MCF 10A (cell line): ENCODE measurements around the gene ARID5B. TPM values are rescaled to one million over a fixed set of nuclear protein-coding genes. Genes with fewer than 3 reads are reported as not detected.

Experiments
- BruUV-seq: library from RNA; stranded (reverse); fragments of 400-500 nt; replicated peaks from 2 replicates; lab custom pipeline; 2021; lab: Mats Ljungman, UMichigan
- CTCF ChIA-PET: fragments of 300-600 bp; sonication (Branson Sonifier 250); formaldehyde crosslinking; extraction: SDS; loops from one replicate; lab custom pipeline; 2021; ENCODE audit warnings: antibody characterized with exemption, inconsistent platforms; lab: Yijun Ruan, JAX
- POLR2A ChIA-PET: fragments of 300-600, 350-650 bp; sonication (Branson Sonifier 250); formaldehyde crosslinking; extraction: SDS; loops from one replicate; lab custom pipeline; 2020; ENCODE audit warnings: antibody characterized with exemption, inconsistent platforms; lab: Yijun Ruan, JAX
- DNase-seq: peaks from one replicate; pipeline ENCODE4 v3.0.0-alpha.2; 2018; ENCODE audit not compliant: unreplicated experiment
- H3K27ac Mint-ChIP-seq: one replicate; pipeline ENCODE4 v1.8.0; 2022; ENCODE audit warnings: mild to moderate bottlenecking, low read depth, mixed read lengths; ENCODE audit not compliant: unreplicated experiment
- H3K27me3 Mint-ChIP-seq: one replicate; pipeline ENCODE4 v1.8.0; 2022; ENCODE audit warnings: mixed read lengths; ENCODE audit not compliant: insufficient read depth, unreplicated experiment
- H3K36me3 Mint-ChIP-seq: one replicate; pipeline ENCODE4 v1.8.0; 2022; ENCODE audit warnings: mild to moderate bottlenecking, moderate library complexity, mixed read lengths; ENCODE audit not compliant: insufficient read depth, unreplicated experiment
- H3K4me1 Mint-ChIP-seq: one replicate; pipeline ENCODE4 v1.8.0; 2022; ENCODE audit warnings: mixed read lengths; ENCODE audit not compliant: insufficient read depth, unreplicated experiment
- H3K4me3 Mint-ChIP-seq: one replicate; pipeline ENCODE4 v1.8.0; 2022; ENCODE audit warnings: mild to moderate bottlenecking, moderate library complexity, mixed read lengths; ENCODE audit not compliant: unreplicated experiment
- H3K9me3 Mint-ChIP-seq: one replicate; pipeline ENCODE4 v1.8.0; 2022; ENCODE audit warnings: mixed read lengths; ENCODE audit not compliant: unreplicated experiment
- intact Hi-C: fragments of 100-400 bp; cut with micrococcal nuclease; formaldehyde crosslinking; loops from 2 replicates; pipeline ENCODE4 v1.14.1; 2022
- total RNA-seq: library from RNA; stranded (reverse); gene quantifications from 2 replicates; pipeline ENCODE4 v1.2.3, GENCODE V29; 2022
- TF ChIP-seq, protein P1 (sequence below): fragments of 200-600 bp; IDR thresholded peaks from one replicate; pipeline ENCODE4 v1.8.0; 2022; ENCODE audit warnings: antibody characterized with exemption, mild to moderate bottlenecking; ENCODE audit not compliant: unreplicated experiment

ARID5B gene
- total RNA-seq, 1 experiment from 2014 or later, result 12.2 TPM

DNA sequence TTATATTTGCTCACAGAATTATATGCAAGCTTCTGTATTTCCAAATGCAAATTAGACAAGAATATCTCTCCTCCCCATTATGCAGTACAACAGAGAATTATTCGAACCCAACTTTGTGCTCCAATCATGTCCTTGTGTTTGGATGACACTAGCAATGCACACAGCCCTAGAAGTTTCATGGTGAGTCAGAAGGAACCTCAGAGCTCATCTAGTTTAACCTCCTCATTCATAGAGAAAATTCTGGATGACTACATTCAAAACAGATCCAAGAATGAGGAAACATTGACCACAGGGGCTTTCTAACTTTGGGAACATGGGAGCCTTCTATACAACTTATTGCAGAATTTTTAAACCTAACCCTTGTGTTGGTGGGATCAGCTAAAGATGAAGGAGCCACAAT is 12.8 kb upstream of the ARID5B start:
- Mint-ChIP-seq H3K27ac (no peak overlapping the region), H3K27me3 (no peaks in the 10 kb centered on the region), H3K4me3 (no peak overlapping the region), H3K36me3 (no peaks in the 10 kb centered on the region), H3K9me3 (no peaks in the 10 kb centered on the region), H3K4me1 (peaks cover 17% of the 10 kb centered on the region)
- POLR2A ChIA-PET, result interaction anchor here (0.6 to 2.4 kb wide), 4 partner anchors 11 to 364 kb away, joined by 3 to 11 read pairs (median 3); no protein-coding TSS in a partner anchor
- intact Hi-C loops, result no loop called here
- TF ChIP-seq, protein P1, sequence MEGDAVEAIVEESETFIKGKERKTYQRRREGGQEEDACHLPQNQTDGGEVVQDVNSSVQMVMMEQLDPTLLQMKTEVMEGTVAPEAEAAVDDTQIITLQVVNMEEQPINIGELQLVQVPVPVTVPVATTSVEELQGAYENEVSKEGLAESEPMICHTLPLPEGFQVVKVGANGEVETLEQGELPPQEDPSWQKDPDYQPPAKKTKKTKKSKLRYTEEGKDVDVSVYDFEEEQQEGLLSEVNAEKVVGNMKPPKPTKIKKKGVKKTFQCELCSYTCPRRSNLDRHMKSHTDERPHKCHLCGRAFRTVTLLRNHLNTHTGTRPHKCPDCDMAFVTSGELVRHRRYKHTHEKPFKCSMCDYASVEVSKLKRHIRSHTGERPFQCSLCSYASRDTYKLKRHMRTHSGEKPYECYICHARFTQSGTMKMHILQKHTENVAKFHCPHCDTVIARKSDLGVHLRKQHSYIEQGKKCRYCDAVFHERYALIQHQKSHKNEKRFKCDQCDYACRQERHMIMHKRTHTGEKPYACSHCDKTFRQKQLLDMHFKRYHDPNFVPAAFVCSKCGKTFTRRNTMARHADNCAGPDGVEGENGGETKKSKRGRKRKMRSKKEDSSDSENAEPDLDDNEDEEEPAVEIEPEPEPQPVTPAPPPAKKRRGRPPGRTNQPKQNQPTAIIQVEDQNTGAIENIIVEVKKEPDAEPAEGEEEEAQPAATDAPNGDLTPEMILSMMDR, result no peak
- no TSS peak for BruUV-seq
- CTCF ChIA-PET, result no interaction called here
- DNase-seq, result no peak

DNA sequence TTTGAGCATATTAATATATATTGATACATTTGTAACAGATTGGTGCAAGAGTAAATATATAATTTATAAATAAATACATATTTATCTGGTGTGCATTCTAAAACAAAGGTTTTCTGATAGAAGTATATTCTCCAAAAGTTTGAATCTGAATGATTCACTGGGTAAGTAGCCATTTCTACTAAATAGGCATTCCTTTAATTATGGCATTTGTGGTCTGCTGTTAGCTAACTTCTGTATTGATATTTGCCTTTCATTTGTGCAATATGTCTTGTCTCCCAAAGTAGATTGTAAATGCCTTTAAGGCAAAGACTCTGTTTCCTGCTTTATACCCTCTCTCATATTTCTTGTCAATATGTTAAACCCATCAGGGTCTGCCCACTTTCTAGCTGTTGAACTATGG is 11.1 kb upstream of the ARID5B start:
- ChIA-PET POLR2A (interaction anchor here (0.9 to 2.4 kb wide), 3 partner anchors 9 to 154 kb away, joined by 3 to 11 read pairs (median 3); no protein-coding TSS in a partner anchor), CTCF (interaction anchor here (0.5 kb wide), 1 partner anchor 41 kb away, joined by 4 read pairs; no protein-coding TSS in a partner anchor)
- H3K27ac Mint-ChIP-seq, result no peak overlapping the region
- no peaks in the 10 kb centered on the region for H3K36me3 Mint-ChIP-seq
- DNase-seq, result no peak
- no TSS peak for BruUV-seq
- peaks cover 17% of the 10 kb centered on the region for H3K4me1 Mint-ChIP-seq
- H3K4me3 Mint-ChIP-seq, result no peak overlapping the region
- TF ChIP-seq, protein P1, result no peak
- intact Hi-C loops, result no loop called here
- H3K9me3 Mint-ChIP-seq, result no peaks in the 10 kb centered on the region
- no peaks in the 10 kb centered on the region for H3K27me3 Mint-ChIP-seq

DNA sequence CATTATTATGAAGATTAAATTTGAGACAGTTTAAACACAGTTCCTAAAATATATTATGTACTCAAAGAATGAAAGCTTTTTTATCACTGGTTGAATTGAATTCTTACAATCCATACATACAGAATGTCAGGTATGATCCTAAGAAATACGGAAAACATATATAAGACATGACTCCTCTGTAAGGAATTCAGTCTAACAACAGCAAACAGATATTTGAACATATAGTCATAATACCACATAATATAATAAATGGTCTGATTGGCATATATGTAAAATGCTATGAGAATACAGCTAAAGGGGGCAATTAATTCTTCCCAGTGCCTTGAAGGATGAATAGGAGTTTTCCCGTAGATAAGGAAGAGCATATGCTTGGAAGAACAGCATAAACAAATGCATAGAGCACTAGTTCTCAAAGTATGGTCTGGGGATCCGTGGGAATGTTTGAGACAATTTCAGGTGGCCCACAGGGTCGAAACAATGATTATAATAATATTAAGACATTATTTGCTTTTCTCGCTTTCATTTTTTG is 10.6 kb upstream of the ARID5B start:
- peaks cover 17% of the 10 kb centered on the region for H3K4me1 Mint-ChIP-seq
- no peak for DNase-seq
- TF ChIP-seq, protein P1, result no peak

DNA sequence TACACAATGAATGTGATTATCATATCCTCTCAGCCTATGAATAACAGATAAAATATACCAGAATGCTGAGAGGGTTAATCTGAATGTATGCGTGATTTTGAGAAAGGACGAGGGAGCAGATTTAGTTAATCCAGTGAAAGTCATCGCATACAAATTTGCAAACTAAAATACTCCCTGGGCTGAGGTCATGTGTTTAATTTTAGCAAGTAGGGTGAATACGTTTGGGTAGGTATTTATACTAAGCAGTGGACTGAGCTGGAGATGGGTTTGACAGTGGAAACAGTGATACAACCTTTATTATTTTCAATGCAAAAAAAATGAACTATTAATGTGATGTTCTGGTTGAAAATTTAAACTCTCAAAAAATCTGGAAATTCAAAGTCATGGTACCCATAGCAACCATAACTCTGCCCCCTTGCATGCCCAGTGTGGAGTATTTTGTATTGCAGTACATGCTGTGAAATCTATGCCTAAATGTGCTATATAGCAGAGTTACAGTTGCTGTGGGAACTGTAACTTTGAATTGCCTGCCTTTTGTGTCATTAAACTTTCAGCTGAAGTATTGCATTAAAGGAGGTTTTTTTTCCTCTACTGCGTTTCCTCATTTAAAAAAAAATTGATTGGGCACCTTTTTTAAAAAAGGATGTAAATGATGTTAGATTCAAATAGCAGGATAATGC is 9.5 kb upstream of the ARID5B start:
- H3K4me1 Mint-ChIP-seq, result peaks cover 22% of the 10 kb centered on the region
- no peaks in the 10 kb centered on the region for H3K36me3 Mint-ChIP-seq
- no peak for DNase-seq
- H3K4me3 Mint-ChIP-seq, result no peak overlapping the region
- no peaks in the 10 kb centered on the region for H3K27me3 Mint-ChIP-seq
- no peaks in the 10 kb centered on the region for H3K9me3 Mint-ChIP-seq
- ChIA-PET POLR2A (interaction anchor here (0.6 kb wide), 1 partner anchor 145 kb away, joined by 3 read pairs; no protein-coding TSS in a partner anchor), CTCF (interaction anchor here (1.1 kb wide), 1 partner anchor 8 kb away, joined by 3 read pairs; no protein-coding TSS in a partner anchor)
- no TSS peak for BruUV-seq
- TF ChIP-seq, protein P1, result no peak
- H3K27ac Mint-ChIP-seq, result no peak overlapping the region
- intact Hi-C loops, result no loop called here

More for the DNA sequence above, 10.6 kb upstream of the ARID5B start:
- intact Hi-C loops, result no loop called here
- Mint-ChIP-seq H3K4me3 (no peak overlapping the region), H3K9me3 (no peaks in the 10 kb centered on the region), H3K36me3 (no peaks in the 10 kb centered on the region), H3K27ac (no peak overlapping the region), H3K27me3 (no peaks in the 10 kb centered on the region)
- no TSS peak for BruUV-seq
- ChIA-PET CTCF (interaction anchor here (0.5 to 1.1 kb wide), 2 partner anchors 9 to 41 kb away, joined by 3 to 4 read pairs; no protein-coding TSS in a partner anchor), POLR2A (interaction anchor here (0.9 to 2.4 kb wide), 4 partner anchors 9 to 153 kb away, joined by 3 to 11 read pairs (median 4); no protein-coding TSS in a partner anchor)
